D341Med (cell line): ENCODE data around the gene MPHOSPH6.
"Not testable (repeated sequence)": the region's sequence is repeated elsewhere in the genome, so short reads cannot be mapped to it uniquely, and the experiment has no call there.

Experiments
- DNase-seq: peaks from one replicate; pipeline ENCODE4 v3.0.0; 2012; ENCODE audit warnings: low spot score

Gene MPHOSPH6

GRCh38 chr16:82169861-82170845, at the start of gene MPHOSPH6:
TSS of gene MPHOSPH6 (minus strand) at chr16:82170224. CDS start at chr16:82170175, 49 bp downstream.
- peak; percentile 97 for DNase-seq

GRCh38 chr16:82219298-82219697, 49.3 kb upstream of the MPHOSPH6 start:
- DNase-seq = no peak

GRCh38 chr16:82209314-82209713, 39.3 kb upstream of the MPHOSPH6 start:
- DNase-seq = not testable (repeated sequence)

DNA sequence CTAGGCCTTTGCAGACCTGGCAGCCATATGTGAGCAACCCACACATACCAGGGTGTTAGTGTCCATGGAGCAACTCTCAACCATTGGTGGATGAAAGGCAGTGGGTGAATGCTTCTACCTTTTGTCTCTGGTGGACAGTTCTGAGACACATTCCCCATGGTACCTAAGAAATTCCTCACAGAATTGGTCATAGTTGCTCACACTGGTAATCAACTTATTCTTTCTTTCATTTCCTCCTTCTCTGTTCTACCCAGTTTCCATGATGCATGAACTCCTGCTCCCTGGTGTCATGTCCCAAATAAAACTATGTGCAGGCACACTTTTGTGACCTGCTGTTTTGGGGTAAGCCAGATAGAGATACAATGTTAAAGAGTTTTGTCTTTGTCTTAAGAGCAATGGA, 33.2 kb upstream of the MPHOSPH6 start:
- no peak for DNase-seq

- no peak for DNase-seq
Observed at GRCh38 chr16:82201926-82202325, 31.9 kb upstream of the MPHOSPH6 start.

DNA sequence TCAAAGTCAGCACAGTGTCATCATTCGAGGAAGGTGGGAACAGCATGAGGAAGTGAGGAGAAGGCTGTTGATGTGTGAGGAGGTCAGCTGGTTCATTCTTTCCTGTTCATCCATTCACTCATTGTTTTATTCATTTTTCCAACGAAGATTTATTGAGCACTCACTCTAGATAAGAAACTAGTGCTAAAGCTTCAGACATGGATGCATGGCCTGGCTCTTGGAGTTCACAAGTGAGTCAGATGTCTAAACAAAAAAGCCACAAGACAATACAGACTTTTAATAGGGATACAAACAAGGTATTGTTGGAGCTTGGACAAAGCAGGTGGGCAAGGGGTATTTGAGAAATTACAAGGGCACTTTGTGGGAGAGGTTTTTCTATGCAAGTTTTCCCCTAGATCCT, 31.3 kb upstream of the MPHOSPH6 start:
- no peak for DNase-seq

DNA sequence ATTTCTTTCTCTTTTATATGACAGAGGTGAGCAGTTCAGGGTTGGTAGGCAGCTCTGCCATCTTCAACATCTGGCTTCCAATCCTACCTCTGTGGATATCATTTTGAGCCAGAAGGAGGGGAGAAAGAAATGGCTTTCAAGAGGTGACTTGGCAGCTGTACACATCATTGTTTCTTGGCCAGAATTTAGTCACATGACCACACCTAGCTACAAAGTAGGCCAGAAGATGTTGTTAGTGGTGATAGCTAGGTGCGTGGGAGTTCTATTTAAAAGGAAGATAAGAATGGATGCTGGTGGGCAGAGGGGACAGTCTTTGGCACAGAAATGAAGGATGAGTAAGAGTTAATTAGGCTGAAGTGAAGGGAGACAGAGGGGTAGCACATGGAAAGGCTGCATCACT, 29.2 kb upstream of the MPHOSPH6 start:
- no peak for DNase-seq

DNA sequence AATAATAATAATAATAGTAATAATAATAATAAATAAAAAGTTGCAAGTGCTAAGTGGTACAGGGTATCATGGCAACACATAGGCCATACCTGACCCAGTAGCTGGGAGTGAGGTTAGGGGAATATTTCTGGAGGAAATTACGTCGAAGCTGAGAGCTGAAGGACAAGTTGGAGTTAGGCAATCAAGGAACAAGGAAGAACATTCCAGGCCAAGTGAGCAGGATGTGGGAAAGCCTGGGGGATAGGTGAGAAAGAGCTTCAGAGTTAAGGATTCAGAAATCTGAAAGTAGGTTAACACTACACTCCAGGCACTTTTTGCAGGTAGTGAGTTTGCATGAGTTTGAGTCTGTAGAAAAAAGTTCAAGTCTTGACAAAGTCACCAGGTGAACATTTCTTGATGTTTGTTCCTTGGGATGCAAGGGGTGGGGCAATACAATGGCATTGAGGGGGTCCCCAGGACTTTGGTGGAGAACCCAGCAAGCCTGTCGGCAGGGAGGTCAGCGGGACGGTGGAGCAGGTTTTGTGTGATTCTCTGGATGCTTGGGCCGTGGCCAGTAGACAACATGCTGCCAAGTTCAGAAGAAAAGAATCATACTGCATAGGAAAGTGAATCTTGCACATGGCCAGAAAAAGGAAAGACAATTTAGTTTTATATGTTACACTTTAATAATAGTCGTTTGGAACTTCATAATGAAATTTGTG, 27.7 kb upstream of the MPHOSPH6 start:
- DNase-seq = no peak

- DNase-seq = no peak
Observed at GRCh38 chr16:82195917-82196494, 26.0 kb upstream of the MPHOSPH6 start.

DNA sequence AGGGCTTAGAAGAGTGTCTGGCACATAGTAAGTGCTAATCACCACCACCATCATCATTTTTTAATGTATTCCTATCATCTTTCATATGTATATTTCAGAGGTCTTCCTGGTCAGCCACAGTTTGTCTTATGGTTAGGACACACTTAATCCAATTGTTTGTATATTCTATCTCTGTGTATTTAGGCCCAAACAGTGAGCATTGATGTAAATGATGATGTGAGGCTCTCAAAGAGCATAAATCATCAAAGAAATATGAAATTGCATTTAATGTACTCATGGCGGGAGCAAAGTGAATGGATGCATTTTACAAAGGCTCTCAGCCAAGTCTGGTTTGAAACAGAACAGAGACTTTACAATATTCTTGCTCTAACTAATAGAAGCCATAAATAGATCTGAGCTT, 24.1 kb upstream of the MPHOSPH6 start:
- no peak for DNase-seq

- DNase-seq = no peak
Observed at GRCh38 chr16:82192665-82193064, 22.6 kb upstream of the MPHOSPH6 start.

- DNase-seq = no peak
Observed at GRCh38 chr16:82190386-82190785, 20.4 kb upstream of the MPHOSPH6 start.

DNA sequence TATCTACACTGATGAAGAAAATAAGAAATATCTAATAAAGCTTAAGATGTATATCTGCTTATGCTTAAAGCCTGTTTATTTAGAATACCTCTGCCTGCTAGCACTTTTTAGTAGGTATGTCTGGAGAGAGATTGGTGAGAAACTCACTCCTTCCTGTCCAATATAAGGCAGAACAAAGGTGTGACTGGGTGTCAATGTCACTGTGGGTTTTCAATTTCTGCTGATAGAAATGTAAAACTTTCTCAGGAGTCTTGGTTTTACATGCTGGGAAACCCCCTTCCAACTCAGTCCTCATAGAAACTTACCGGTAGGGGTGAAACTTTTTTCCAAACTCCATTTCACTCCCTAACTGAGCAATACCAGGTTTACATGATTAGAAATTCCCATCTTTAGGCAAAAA, 17.8 kb upstream of the MPHOSPH6 start:
- DNase-seq = no peak

DNA sequence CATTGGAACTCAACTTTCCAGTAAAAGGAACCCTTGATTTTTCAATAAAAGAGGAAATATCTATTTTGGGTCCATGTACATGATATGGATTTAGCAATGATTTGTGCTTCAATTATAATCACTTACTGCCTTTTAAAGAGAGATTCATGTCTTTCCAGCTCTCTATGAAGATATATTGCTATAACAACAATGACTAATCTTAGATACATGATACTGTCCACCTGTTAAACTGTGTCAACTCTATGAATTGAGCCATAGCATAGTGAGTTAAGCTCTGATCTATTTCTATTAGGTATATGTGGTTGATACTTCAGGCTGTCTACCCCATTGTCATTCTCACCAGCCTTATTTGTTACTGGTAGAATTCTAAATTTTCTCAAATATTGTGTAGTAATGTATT, 15.0 kb upstream of the MPHOSPH6 start:
- DNase-seq = no peak

GRCh38 chr16:82184213-82184612, 14.2 kb upstream of the MPHOSPH6 start:
- no peak for DNase-seq

GRCh38 chr16:82183004-82183397, 13.0 kb upstream of the MPHOSPH6 start:
- no peak for DNase-seq

DNA sequence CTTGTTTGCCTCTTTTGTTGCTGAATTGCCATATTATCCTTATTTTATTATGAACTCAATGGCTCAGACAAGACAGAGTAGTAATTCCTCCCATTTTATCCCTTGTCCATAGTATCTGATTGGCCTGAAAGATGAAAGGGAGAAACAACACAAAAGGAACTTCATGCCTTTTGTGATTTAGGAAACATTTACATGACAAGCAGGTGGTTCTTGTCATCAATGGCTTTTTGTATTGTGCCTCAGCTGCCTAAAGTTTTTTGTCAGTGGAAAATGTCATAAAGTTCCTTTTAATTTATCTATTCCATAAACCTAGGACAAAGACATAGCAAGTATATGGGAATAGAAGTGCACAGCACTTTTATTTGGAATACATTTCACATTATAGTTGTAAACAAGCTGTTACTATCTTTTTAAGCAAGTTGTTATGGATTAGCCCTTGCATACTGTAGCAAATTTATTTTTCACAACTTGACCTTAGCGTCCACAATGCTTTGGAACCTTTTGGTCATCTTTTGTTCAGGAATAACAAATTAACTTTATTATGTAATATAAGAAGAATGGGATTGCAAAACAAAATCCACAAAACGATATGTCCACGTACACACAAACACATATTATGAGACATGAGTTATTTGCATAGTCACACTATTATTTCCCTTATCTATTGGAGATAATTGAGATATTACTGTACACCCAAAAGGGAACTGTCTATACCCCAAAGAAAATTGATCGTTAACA, 12.4 kb upstream of the MPHOSPH6 start:
- DNase-seq = no peak

DNA sequence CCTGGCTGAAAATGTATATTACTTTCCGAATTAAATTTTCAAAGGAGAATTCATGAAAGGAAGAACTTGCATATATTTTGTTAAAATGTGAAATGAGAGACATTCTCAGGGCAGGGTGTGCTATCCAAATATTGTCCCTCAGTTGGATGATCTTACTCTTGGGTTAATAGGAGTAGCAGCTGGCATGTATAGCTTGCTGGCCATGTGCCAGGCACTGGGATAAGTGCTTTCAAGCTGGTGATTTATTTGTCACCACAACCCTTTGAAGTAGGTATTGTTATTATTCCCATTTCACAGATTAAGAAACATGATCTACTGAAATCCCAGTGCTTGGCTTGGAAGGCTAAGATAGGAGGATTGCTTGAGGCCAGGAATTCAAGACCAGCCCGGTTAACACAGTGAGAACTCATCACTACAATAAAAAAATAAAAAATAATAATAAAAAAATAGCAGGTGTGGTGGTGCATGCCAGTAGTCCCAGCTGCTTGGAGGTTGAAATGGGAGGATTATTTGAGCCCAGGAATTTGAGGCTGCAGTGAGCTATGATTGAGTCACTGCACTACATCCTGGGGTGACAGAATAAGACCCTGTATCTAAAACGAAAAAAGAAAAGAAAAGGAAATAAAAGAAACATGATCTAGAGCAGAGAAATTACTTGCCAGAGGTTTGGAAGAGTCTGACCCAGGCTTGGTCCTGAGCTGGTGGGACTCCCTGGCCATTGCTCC, 11.6 kb upstream of the MPHOSPH6 start:
- peak; percentile 50 for DNase-seq

- no peak for DNase-seq
Observed at GRCh38 chr16:82178352-82178751, 8.3 kb upstream of the MPHOSPH6 start.

GRCh38 chr16:82177555-82177954, 7.5 kb upstream of the MPHOSPH6 start:
- no peak for DNase-seq

DNA sequence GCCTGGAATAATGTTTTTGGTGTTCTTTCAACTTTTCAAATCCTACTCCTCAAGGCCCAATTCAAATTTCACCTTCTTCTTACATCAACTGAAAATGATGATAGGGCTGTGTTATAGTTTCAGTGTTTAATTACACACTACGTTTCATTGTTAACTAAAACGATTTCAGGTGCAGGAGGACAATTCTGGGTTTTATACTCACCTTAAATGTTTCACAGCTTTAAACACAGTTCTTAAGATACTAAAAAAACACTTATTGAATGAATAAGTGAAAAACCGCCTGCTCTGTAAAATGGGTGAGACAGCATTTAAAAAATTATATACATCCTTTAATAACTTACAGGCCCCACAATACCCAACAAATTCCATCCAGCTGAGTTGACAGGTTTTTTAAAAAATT, 6.2 kb upstream of the MPHOSPH6 start:
- DNase-seq = no peak
